RPMI7951 (cell line): Measurements from ENCODE around the gene TPM2. TPM values are rescaled to one million over a fixed set of nuclear protein-coding genes. Genes with fewer than 3 reads are reported as not detected.

ENCODE experiments used
- DNase-seq: peaks from one replicate; pipeline ENCODE4 v3.0.0-alpha.2; 2012; ENCODE audit warnings: low read depth
- total RNA-seq: library from RNA; depleted of rRNA; stranded (reverse); fragments of >200 nt; shearing (Covaris generic); gene quantifications from 2 replicates; pipeline ENCODE4 v1.2.3, GENCODE V29; 2014

The TPM2 gene
- total RNA-seq, 1 experiment from 2014 or later, result 146 TPM

DNA sequence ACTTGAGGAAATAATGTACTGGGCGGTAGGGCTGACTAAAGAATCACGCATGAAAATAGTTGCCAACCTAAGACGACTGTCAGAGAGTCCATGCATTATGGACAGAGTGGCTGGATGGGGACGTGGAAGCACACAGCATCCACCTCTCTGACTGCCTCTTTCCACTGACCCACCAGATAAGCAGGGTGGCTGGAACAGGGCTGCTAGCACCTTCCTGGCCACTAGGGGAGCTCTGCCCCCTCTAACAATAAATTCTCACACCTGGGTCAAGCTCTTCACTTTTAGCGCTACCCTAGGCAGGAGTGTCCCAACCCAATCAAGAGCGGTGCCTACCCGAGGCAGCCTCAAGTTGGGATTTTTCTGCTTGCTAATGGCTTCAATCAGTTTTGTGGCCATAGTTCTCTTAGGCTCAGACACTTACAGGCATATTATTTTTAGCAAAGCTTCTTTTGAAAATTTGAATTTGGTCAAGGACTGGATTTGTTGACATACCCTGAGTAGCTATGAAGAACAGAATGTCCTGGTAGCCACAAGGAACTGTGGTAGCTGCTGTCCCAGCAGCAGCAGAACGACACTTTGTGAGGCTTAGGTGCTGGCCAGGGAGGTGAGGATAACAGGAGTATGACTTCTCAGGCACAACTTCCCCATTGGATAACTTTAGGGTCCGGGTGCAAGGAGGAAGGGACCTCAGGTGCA is 6.9 kb upstream of the TPM2 start:
- peak; percentile 46 for DNase-seq

- no peak for DNase-seq
Observed at GRCh38 chr9:35695943-35696401, 6.2 kb upstream of the TPM2 start.

GRCh38 chr9:35691757-35692301 is 2.1 kb upstream of the TPM2 start:
- DNase-seq, result no peak

DNA sequence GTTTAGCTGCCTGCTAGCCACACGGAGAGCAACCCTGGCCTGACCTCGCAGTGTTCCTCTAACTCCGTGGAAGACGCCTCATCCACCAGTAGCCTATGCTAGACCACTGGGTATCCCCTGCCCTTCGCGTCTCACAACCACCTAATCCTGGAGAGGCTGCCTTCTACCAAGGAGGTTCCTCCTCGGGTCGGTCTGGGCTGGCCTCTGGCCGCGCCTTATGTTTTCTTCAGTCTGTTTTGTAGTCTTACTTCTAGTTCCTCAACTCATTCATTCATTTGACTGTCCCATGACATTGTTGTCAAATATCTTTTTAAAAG is 1.6 kb upstream of the TPM2 start:
- no peak for DNase-seq

DNA sequence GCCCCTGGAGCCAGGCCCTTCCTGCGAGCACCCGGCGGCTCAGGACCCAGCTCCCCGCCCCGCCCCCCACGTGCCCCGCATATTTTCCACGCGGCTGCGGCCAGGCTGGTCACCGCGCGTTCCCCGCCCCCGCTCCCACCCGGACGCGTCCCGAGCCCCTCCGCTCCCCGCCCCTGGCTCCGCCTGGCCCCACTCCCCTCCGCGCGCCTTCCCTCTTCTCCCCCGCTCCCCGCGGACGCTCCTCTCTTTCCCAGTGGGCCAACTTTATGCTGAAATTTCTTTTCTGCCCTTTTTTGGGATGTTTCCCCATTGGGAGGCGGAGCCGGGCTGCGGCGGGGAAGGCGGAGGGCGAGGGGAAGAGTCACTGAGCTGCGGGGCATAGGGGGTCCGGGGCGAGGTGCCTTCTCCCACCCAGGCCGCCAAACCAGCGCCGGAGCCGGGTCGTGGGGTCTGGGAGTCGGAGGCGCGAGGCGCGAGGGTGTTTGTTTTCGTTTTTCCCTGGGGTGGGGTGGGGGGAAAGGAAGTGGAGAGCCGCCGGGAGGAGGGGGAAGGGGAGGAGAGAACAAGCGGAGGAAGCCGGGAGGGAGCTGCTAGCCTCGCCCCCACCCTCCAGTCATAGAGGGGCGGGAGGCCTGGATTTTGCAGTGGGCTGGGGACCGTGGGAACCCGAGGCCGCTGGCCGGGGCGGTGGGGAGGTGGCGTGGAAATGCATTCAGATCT is 1.0 kb upstream of the TPM2 start:
- peak; percentile 72 for DNase-seq

GRCh38 chr9:35690294-35690613 is 529 bp upstream of the TPM2 start:
- DNase-seq, result no peak

- peak; percentile 88 for DNase-seq
Observed at GRCh38 chr9:35688558-35689541, 875 bp downstream of the TPM2 start.

DNA sequence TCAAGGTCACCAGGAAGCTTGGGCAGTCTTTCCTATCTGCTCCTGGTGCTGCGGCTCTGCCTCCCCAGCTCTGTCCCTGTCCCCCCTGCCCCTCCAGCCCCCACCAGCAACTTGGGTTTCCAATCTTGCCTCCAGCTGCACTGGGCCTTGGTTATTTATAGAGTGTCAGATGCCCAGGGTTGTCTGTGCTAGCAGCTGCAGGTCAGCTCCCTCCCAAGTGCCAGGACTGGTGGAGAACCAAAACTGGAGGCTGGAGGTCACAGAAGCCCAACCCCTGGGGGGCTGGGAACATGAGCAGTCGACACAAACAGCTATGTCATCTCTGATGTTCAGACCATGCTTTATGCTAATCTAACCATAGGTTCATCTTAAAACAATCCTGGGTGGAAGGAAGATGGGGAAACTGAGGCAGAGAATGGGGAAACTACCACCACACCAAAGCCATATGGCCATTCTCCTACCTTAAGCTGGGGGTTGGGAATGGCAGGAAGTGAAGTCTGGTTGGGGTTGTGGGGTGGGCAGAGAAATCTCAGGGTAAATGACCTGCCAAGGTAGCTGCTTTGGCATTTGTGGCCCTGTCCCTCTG is 1.7 kb downstream of the TPM2 start:
- no peak for DNase-seq

DNA sequence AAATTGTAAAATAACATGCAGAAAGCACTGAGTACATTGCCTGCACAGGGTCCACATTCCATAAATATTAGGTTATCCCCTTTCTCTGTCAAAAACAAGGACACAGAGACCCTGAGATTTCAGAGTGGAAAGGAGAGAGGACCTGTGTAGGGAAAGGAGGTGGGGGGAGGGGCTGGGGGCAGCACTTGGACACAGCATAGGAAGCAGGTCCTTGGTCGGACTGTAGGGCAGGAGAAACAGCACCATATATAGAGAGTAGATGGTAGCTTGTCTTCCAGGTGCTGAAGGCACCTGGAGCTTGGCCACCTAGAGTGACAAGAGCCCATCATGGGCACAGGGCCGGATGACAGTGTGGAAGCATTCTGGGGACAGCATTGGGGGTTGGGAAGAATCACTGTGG is 2.4 kb downstream of the TPM2 start:
- DNase-seq, result no peak

DNA sequence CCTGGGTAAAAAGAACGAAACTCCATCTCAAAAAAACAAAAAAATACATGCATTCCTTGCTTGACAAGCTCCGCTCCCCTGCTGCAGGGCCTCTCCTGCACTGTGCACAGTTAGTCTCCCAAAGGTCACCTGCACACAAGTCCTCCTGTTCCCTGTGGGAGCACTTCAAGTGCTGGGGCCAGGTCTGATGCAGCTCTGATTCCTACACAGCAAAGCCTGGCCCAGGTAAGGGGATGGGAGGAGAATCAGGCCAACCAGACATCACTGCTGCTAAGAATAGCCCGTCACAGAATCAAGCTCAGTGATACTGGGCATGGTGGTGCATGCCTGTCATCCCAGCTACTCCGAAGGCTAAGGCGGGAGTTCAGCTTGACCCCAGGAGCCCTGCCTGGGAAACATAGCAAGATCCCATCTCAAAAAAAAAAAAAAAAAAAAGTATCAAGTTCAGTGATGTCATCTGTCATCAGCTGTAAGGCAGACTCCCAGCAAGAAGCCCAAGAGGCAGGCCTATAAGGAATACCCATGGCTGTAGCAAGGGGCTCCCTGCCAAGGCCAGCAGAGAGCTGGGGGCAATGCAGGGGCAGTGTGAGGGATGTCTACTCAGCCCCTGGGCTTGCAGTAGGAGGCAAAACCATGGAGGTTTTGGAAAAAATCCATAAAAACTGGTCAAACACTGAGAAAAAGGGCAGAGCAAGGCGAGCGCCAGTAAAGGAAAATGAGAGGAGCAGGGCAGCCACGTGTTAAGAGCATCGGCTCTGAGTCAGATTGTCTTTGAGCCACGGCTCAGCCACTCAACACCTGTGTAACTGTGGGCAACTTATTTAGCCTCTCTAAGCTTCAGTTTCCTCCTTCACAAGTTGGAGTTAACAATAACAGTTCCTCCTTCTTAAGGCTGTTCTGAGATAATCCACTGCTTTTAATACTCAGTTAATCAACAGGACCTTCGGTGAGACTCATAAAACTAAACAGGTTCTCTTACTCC is 3.2 kb downstream of the TPM2 start:
- peak; percentile 47 for DNase-seq

- no peak for DNase-seq
Observed at GRCh38 chr9:35685506-35685905, 4.2 kb downstream of the TPM2 start.

DNA sequence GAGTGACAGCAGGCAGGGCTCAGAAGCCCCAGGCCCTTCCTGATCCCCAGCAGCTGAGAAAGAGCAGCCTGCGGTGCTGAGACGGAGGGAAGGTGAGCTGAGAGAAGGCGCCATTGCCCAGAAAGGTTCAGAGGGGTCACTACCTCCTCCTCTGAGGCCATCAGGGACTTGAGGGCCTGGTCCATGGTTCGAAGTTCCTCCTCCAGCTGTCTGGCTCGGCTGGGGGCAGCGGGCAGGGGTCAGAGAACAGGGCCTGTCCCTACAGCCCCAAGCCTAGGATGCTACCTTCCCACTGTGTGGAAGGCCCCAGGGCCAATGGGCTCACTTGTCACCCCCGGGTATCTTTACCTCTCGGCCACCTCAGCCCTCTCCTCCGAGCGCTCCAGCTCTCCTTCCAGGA is 4.8 kb downstream of the TPM2 start:
- DNase-seq, result no peak

DNA sequence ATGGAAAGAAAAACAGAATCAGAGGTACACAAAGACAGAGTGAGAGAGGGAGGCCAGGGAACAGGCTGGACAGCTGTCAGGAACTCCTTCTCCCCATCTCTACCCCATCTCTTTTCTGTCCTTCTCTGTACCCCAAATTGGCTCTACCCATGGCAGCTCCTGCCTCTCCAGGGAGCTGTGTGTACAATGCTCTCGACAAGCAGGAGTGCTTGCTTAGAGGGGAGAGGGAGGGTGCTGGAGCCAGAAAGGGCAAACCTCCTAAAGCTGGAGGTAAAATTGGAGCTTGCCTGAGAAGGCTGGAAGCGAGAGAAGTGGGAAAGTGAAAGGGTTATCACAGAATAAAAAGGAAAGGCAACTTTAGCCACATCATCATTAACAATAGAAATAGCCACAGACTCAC is 6.4 kb downstream of the TPM2 start:
- no peak for DNase-seq

- no peak for DNase-seq
Observed at GRCh38 chr9:35682520-35683315, 7.0 kb downstream of the TPM2 start.

- DNase-seq, result no peak
Observed at GRCh38 chr9:35682051-35682450, 7.7 kb downstream of the TPM2 start.

GRCh38 chr9:35681341-35682002 is 8.3 kb downstream of the TPM2 start:
- DNase-seq, result no peak

- no peak for DNase-seq
Observed at GRCh38 chr9:35680331-35681105, 9.2 kb downstream of the TPM2 start.

DNA sequence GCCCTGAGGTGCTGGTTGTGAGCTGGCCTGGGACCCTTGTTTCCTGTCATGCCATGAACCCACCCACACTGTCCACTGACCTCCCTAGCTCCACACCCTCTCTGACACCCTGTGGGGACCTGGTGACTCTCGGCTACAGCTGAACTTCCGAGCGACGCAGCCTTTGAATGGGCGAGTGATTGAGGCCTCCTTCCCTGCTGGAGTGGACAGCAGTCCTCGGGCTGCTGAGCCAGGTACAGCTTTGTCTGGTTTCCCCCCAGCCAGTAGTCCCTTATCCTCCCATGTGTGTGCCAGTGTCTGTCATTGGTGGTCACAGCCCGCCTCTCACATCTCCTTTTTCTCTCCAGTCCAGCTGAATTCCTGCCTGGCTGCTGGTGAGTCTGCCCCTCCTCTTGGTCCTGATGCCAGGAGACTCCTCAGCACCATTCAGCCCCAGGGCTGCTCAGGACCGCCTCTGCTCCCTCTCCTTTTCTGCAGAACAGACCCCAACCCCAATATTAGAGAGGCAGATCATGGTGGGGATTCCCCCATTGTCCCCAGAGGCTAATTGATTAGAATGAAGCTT is 9.9 kb downstream of the TPM2 start:
- DNase-seq, result no peak
